HG03442 (cell line): ENCODE data around the gene TBC1D7.

Experiments used
- ATAC-seq: cut with Tn5 transposase; IDR thresholded peaks from one replicate; pipeline ENCODE4 v1.9.1; 2021; ENCODE audit warnings: mild to moderate bottlenecking, moderate library complexity; ENCODE audit not compliant: unreplicated experiment

The TBC1D7 gene

GRCh38 chr6:13296536-13296997 is 31.8 kb downstream of the TBC1D7 start:
- ATAC-seq = no peak

GRCh38 chr6:13295576-13295975 is 32.8 kb downstream of the TBC1D7 start:
- no peak for ATAC-seq

GRCh38 chr6:13294499-13295069 is 33.8 kb downstream of the TBC1D7 start:
- no peak for ATAC-seq

GRCh38 chr6:13292774-13293173 is 35.6 kb downstream of the TBC1D7 start:
- ATAC-seq = no peak

GRCh38 chr6:13290335-13290734 is 38.0 kb downstream of the TBC1D7 start:
- ATAC-seq = no peak

GRCh38 chr6:13289789-13290318 is 38.5 kb downstream of the TBC1D7 start:
- no peak for ATAC-seq

GRCh38 chr6:13288969-13289391 is 39.4 kb downstream of the TBC1D7 start:
- no peak for ATAC-seq

GRCh38 chr6:13288481-13288880 is 39.9 kb downstream of the TBC1D7 start:
- no peak for ATAC-seq

GRCh38 chr6:13287104-13287503 is 41.2 kb downstream of the TBC1D7 start:
- no peak for ATAC-seq

- no peak for ATAC-seq
Observed at GRCh38 chr6:13286181-13286580, 42.2 kb downstream of the TBC1D7 start.

GRCh38 chr6:13285705-13286104 is 42.6 kb downstream of the TBC1D7 start:
- ATAC-seq = no peak

- ATAC-seq = no peak
Observed at GRCh38 chr6:13284646-13285045, 43.7 kb downstream of the TBC1D7 start.

- ATAC-seq = no peak
Observed at GRCh38 chr6:13283331-13283730, 45.0 kb downstream of the TBC1D7 start.

- no peak for ATAC-seq
Observed at GRCh38 chr6:13282393-13283069, 45.8 kb downstream of the TBC1D7 start.

- ATAC-seq = no peak
Observed at GRCh38 chr6:13281686-13282085, 46.7 kb downstream of the TBC1D7 start.

- ATAC-seq = no peak
Observed at GRCh38 chr6:13280254-13280653, 48.1 kb downstream of the TBC1D7 start.

- no peak for ATAC-seq
Observed at GRCh38 chr6:13278991-13279390, 49.3 kb downstream of the TBC1D7 start.

- ATAC-seq = no peak
Observed at GRCh38 chr6:13278164-13278563, 50.2 kb downstream of the TBC1D7 start.

- no peak for ATAC-seq
Observed at GRCh38 chr6:13277231-13277630, 51.1 kb downstream of the TBC1D7 start.

GRCh38 chr6:13275435-13275989 is 52.8 kb downstream of the TBC1D7 start:
- no peak for ATAC-seq

GRCh38 chr6:13274707-13275434 is 53.5 kb downstream of the TBC1D7 start:
- no peak for ATAC-seq
